Neural cell (in vitro differentiated cells): ENCODE measurements around the gene TBC1D5. TPM values are rescaled to one million over a fixed set of nuclear protein-coding genes. Genes with fewer than 3 reads are reported as not detected.

ENCODE experiments used
- H2AFZ ChIP-seq: fragments of 200-600, 300-800 bp; sonication (generic), shearing (Covaris generic); 2 replicates; pipeline ENCODE4 v1.6.0; 2014; ENCODE audit warnings: low read depth, mild to moderate bottlenecking, antibody characterized with exemption, low read length, moderate library complexity
- H3F3A ChIP-seq: fragments of 200-600 bp; shearing (Covaris generic); 2 replicates; pipeline ENCODE4 v1.6.1; 2016; ENCODE audit warnings: mild to moderate bottlenecking, moderate library complexity, mixed read lengths, antibody characterized with exemption, low read length; ENCODE audit not compliant: insufficient read depth, poor library complexity, severe bottlenecking
- H3K27ac ChIP-seq: fragments of 200-600, 300-800 bp; sonication (generic), shearing (Covaris generic); 2 replicates; pipeline ENCODE4 v1.5.1; 2014; ENCODE audit warnings: mild to moderate bottlenecking, low read length, moderate library complexity
- H3K27me3 ChIP-seq: fragments of 300-800, 200-600 bp; sonication (generic), shearing (Covaris generic); 2 replicates; pipeline ENCODE4 v1.6.0; 2014; ENCODE audit warnings: mild to moderate bottlenecking, low read depth, low read length, moderate library complexity; ENCODE audit not compliant: insufficient read depth
- H3K36me3 ChIP-seq: fragments of 300-800, 200-600 bp; sonication (generic), shearing (Covaris generic); 2 replicates; pipeline ENCODE4 v1.5.1; 2014; ENCODE audit warnings: mild to moderate bottlenecking, antibody characterized with exemption, low read length, moderate library complexity; ENCODE audit not compliant: insufficient read depth
- H3K4me2 ChIP-seq: fragments of 300-800, 200-600 bp; sonication (generic), shearing (Covaris generic); 2 replicates; pipeline ENCODE4 v1.6.0; 2014; ENCODE audit warnings: mild to moderate bottlenecking, low read length
- H3K4me3 ChIP-seq: fragments of 300-800, 200-600 bp; sonication (generic), shearing (Covaris generic); 2 replicates; pipeline ENCODE4 v1.5.1; 2014; ENCODE audit warnings: mild to moderate bottlenecking, low read length, moderate library complexity
- H3K79me2 ChIP-seq: fragments of 200-600 bp; shearing (Covaris generic); replicated peaks from 2 replicates; pipeline ENCODE4 v1.6.0; 2014; ENCODE audit warnings: mild to moderate bottlenecking, low read length, moderate library complexity; ENCODE audit not compliant: insufficient read depth
- H3K9ac ChIP-seq: fragments of 300-800, 200-600 bp; sonication (generic), shearing (Covaris generic); 2 replicates; pipeline ENCODE4 v1.6.1; 2016; ENCODE audit warnings: mild to moderate bottlenecking, low read length, mixed read lengths
- H3K9me2 ChIP-seq: fragments of 200-600 bp; shearing (Covaris generic); 2 replicates; pipeline ENCODE4 v1.6.1; 2016; ENCODE audit warnings: mild to moderate bottlenecking, low read length, mixed read lengths; ENCODE audit not compliant: insufficient read depth
- H3K9me3 ChIP-seq: fragments of 200-600, 300-800 bp; sonication (generic), shearing (Covaris generic); 2 replicates; pipeline ENCODE4 v1.6.1; 2016; ENCODE audit warnings: mild to moderate bottlenecking, mixed run types, low read length, moderate library complexity, mixed read lengths
- H4K20me1 ChIP-seq: fragments of 200-600 bp; shearing (Covaris generic); 2 replicates; pipeline ENCODE4 v1.6.1; 2016; ENCODE audit warnings: mild to moderate bottlenecking, mixed run types; ENCODE audit not compliant: insufficient read depth
- EP300 ChIP-seq: fragments of 450-650 bp; conservative IDR thresholded peaks from 2 replicates; pipeline ENCODE4 v1.6.1; 2014; ENCODE audit warnings: antibody characterized with exemption, mild to moderate bottlenecking, moderate library complexity; ENCODE audit not compliant: poor library complexity, severe bottlenecking
- EZH2 ChIP-seq: fragments of 200-600, 300-800 bp; shearing (Covaris generic), sonication (generic); IDR thresholded peaks from 2 replicates; pipeline ENCODE4 v1.6.1; 2014; ENCODE audit warnings: antibody characterized with exemption, low read length, borderline replicate concordance, mild to moderate bottlenecking; ENCODE audit not compliant: insufficient read depth, poor library complexity, severe bottlenecking
- MXI1 ChIP-seq: fragments of 450-650 bp; conservative IDR thresholded peaks from 2 replicates; pipeline ENCODE4 v1.6.1; 2014; ENCODE audit warnings: antibody characterized with exemption, mild to moderate bottlenecking; ENCODE audit not compliant: poor library complexity, severe bottlenecking
- POLR2AphosphoS5 ChIP-seq: IDR thresholded peaks from 2 replicates; pipeline ENCODE4 v1.6.1; 2012
- RAD21 ChIP-seq: fragments of 450-650 bp; conservative IDR thresholded peaks from 2 replicates; pipeline ENCODE4 v1.6.1; 2014; ENCODE audit warnings: antibody characterized with exemption, mild to moderate bottlenecking, moderate library complexity
- SMC3 ChIP-seq: fragments of 450-650 bp; conservative IDR thresholded peaks from 2 replicates; pipeline ENCODE4 v1.6.1; 2014; ENCODE audit warnings: antibody characterized with exemption, mild to moderate bottlenecking, moderate library complexity; ENCODE audit not compliant: poor library complexity
- TAF1 ChIP-seq: IDR thresholded peaks from 2 replicates; pipeline ENCODE4 v1.6.1; 2012; ENCODE audit warnings: low read depth
- polyA plus RNA-seq: library from polyadenylated mRNA; depleted of rRNA; stranded (reverse); fragments of >200 nt; gene quantifications from 2 replicates; pipeline ENCODE4 v1.2.3, GENCODE V29; 2014
- TF ChIP-seq, protein P1 (sequence below): fragments of 450-650 bp; IDR thresholded peaks from 2 replicates; pipeline ENCODE4 v1.5.1; 2014; ENCODE audit warnings: antibody characterized with exemption, mild to moderate bottlenecking, moderate library complexity; ENCODE audit not compliant: poor library complexity, severe bottlenecking
- TF ChIP-seq, protein P2 (sequence below): IDR thresholded peaks from 2 replicates; pipeline ENCODE4 v1.6.1; 2012; ENCODE audit warnings: borderline replicate concordance

TBC1D5 gene
- polyA plus RNA-seq, 1 donor from 2014 or later: 28.3 TPM

DNA sequence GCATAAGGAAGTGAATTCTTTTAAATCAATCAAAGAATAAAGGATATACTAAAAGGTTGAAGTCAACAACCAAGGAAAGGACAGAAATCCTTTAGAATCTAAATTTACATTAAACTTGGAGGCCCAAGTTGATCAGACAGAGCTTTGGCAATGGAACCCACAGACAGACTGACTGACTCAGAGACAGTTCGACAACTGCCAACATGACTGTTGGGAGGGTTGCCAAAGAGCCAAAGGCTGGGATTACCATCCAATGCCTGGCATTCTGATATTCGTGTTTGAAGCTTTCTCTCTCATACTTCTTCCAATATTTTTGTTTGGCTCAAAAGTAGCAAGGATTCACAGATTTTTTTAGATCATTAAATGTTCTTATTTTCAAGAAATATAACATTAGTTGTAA, 451.5 kb downstream of the TBC1D5 start:
- no peak overlapping the region for H3K27ac ChIP-seq
- no peaks in the 10 kb centered on the region for H3K36me3 ChIP-seq
- H4K20me1 ChIP-seq: no peaks in the 10 kb centered on the region
- H3K9me3 ChIP-seq: no peaks in the 10 kb centered on the region
- no peak overlapping the region for H2AFZ ChIP-seq
- H3K9me2 ChIP-seq: no peaks in the 10 kb centered on the region
- no peaks in the 10 kb centered on the region for H3F3A ChIP-seq
- H3K9ac ChIP-seq: no peak overlapping the region
- no peak overlapping the region for H3K4me3 ChIP-seq
- H3K4me2 ChIP-seq: no peak overlapping the region
- H3K27me3 ChIP-seq: no peaks in the 10 kb centered on the region
- TF ChIP-seq RAD21 (no peak), POLR2AphosphoS5 (no peak), MXI1 (no peak), EP300 (no peak)
- TF ChIP-seq, protein P1, sequence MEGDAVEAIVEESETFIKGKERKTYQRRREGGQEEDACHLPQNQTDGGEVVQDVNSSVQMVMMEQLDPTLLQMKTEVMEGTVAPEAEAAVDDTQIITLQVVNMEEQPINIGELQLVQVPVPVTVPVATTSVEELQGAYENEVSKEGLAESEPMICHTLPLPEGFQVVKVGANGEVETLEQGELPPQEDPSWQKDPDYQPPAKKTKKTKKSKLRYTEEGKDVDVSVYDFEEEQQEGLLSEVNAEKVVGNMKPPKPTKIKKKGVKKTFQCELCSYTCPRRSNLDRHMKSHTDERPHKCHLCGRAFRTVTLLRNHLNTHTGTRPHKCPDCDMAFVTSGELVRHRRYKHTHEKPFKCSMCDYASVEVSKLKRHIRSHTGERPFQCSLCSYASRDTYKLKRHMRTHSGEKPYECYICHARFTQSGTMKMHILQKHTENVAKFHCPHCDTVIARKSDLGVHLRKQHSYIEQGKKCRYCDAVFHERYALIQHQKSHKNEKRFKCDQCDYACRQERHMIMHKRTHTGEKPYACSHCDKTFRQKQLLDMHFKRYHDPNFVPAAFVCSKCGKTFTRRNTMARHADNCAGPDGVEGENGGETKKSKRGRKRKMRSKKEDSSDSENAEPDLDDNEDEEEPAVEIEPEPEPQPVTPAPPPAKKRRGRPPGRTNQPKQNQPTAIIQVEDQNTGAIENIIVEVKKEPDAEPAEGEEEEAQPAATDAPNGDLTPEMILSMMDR: no peak
- H3K79me2 ChIP-seq: no peaks in the 10 kb centered on the region

DNA sequence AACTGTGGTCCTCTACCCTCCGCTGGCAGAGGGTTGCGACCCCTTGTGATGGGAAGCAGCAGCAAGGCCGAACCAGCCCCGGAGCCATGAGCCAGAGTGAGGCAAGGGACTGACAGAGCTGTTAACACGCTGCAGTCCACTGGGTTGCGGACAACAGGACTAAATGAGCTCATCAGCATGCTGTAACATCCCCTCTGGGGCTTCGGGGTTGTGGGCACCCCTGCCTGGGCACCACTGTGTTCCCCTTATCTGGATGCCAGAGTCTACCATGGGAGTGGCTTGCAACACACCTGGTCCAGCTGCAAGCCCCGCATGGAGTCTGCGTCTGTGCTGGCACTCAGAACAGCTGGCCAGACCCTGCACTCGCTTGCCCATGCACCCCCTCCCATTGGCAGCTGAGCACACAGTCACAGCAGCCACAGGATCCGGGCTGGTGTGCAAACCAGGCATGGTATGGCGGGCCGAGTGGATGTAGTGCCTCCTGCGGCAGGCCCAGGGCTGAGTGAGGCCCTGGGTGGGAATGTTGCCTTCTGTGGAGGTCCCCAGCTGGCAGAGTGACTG, 453.5 kb downstream of the TBC1D5 start:
- H3K9me2 ChIP-seq: no peaks in the 10 kb centered on the region
- H3K27ac ChIP-seq: no peak overlapping the region
- no peaks in the 10 kb centered on the region for H3K27me3 ChIP-seq
- H4K20me1 ChIP-seq: no peaks in the 10 kb centered on the region
- H3K79me2 ChIP-seq: no peaks in the 10 kb centered on the region
- no peaks in the 10 kb centered on the region for H3K9me3 ChIP-seq
- no peak overlapping the region for H3K4me2 ChIP-seq
- no peaks in the 10 kb centered on the region for H3F3A ChIP-seq
- H3K4me3 ChIP-seq: no peak overlapping the region
- H3K9ac ChIP-seq: no peak overlapping the region
- H3K36me3 ChIP-seq: no peaks in the 10 kb centered on the region
- H2AFZ ChIP-seq: no peak overlapping the region
- TF ChIP-seq TAF1 (no peak), EZH2 (no peak), EP300 (no peak), RAD21 (no peak), SMC3 (no peak), POLR2AphosphoS5 (no peak), MXI1 (no peak)
- TF ChIP-seq, protein P1: no peak
- TF ChIP-seq, protein P2, sequence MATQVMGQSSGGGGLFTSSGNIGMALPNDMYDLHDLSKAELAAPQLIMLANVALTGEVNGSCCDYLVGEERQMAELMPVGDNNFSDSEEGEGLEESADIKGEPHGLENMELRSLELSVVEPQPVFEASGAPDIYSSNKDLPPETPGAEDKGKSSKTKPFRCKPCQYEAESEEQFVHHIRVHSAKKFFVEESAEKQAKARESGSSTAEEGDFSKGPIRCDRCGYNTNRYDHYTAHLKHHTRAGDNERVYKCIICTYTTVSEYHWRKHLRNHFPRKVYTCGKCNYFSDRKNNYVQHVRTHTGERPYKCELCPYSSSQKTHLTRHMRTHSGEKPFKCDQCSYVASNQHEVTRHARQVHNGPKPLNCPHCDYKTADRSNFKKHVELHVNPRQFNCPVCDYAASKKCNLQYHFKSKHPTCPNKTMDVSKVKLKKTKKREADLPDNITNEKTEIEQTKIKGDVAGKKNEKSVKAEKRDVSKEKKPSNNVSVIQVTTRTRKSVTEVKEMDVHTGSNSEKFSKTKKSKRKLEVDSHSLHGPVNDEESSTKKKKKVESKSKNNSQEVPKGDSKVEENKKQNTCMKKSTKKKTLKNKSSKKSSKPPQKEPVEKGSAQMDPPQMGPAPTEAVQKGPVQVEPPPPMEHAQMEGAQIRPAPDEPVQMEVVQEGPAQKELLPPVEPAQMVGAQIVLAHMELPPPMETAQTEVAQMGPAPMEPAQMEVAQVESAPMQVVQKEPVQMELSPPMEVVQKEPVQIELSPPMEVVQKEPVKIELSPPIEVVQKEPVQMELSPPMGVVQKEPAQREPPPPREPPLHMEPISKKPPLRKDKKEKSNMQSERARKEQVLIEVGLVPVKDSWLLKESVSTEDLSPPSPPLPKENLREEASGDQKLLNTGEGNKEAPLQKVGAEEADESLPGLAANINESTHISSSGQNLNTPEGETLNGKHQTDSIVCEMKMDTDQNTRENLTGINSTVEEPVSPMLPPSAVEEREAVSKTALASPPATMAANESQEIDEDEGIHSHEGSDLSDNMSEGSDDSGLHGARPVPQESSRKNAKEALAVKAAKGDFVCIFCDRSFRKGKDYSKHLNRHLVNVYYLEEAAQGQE: no peak
